SK-N-SH treated with all-trans-retinoic acid at 6 μM for 48 hours (cell line): ENCODE results near the gene FAAP24.
"Not testable (repeated sequence)": the region's sequence is repeated elsewhere in the genome, so short reads cannot be mapped to it uniquely, and the experiment has no call there.

Source experiments
- ATAC-seq: fragments of 200-7000 bp; cut with Tn5 transposase; 3 replicates; pipeline ENCODE4 v1.9.1; 2020; ENCODE audit warnings: mild to moderate bottlenecking, moderate library complexity
- ARNTL ChIP-seq: fragments of 450-650 bp; formaldehyde crosslinking; IDR thresholded peaks from 2 replicates; pipeline ENCODE4 v1.5.0; 2020; ENCODE audit warnings: low read depth, mild to moderate bottlenecking, moderate library complexity, borderline replicate concordance
- BACH2 ChIP-seq: fragments of 250-450 bp; sonication (Bioruptor Pico); IDR thresholded peaks from 2 replicates; pipeline ENCODE4 v1.9.0; 2021; ENCODE audit warnings: mild to moderate bottlenecking, borderline replicate concordance
- CSDC2 ChIP-seq: fragments of 250-450 bp; sonication (Bioruptor Pico); IDR thresholded peaks from 2 replicates; pipeline ENCODE4 v1.5.0; 2020; ENCODE audit warnings: mild to moderate bottlenecking, moderate library complexity
- CSRNP3 ChIP-seq: fragments of 250-450 bp; sonication (Bioruptor Pico); IDR thresholded peaks from 2 replicates; pipeline ENCODE4 v1.5.1; 2021; ENCODE audit warnings: mild to moderate bottlenecking, moderate library complexity
- ESRRG ChIP-seq: fragments of 250-450 bp; sonication (Bioruptor Pico); IDR thresholded peaks from 2 replicates; pipeline ENCODE4 v1.6.1; 2021; ENCODE audit warnings: mild to moderate bottlenecking
- GLIS3 ChIP-seq: fragments of 250-450 bp; sonication (Bioruptor Pico); IDR thresholded peaks from 2 replicates; pipeline ENCODE4 v1.5.0; 2020; ENCODE audit warnings: mild to moderate bottlenecking, moderate library complexity
- ISL1 ChIP-seq: fragments of 250-450 bp; sonication (Bioruptor Pico); IDR thresholded peaks from 2 replicates; pipeline ENCODE4 v2.1.2; 2022; ENCODE audit warnings: mild to moderate bottlenecking, moderate library complexity
- OSR1 ChIP-seq: fragments of 250-450 bp; sonication (Bioruptor Pico); IDR thresholded peaks from 2 replicates; pipeline ENCODE4 v1.8.0; 2022; ENCODE audit warnings: moderate library complexity, mild to moderate bottlenecking, inconsistent platforms
- POU6F1 ChIP-seq: fragments of 250-450 bp; sonication (Bioruptor Pico); IDR thresholded peaks from 2 replicates; pipeline ENCODE4 v1.8.0; 2021; ENCODE audit warnings: low read depth, mild to moderate bottlenecking, moderate library complexity, borderline replicate concordance
- PPARA ChIP-seq: fragments of 250-450 bp; sonication (Bioruptor Pico); IDR thresholded peaks from 2 replicates; pipeline ENCODE4 v1.5.0; 2020; ENCODE audit warnings: mild to moderate bottlenecking, borderline replicate concordance
- RARB ChIP-seq: fragments of 250-450 bp; sonication (Bioruptor Pico); IDR thresholded peaks from 2 replicates; pipeline ENCODE4 v1.8.0; 2021; ENCODE audit warnings: mild to moderate bottlenecking, moderate library complexity
- TCF4 ChIP-seq: fragments of 250-450 bp; sonication (Bioruptor Pico); IDR thresholded peaks from 2 replicates; pipeline ENCODE4 v1.8.0; 2021; ENCODE audit warnings: mild to moderate bottlenecking, moderate library complexity, borderline replicate concordance
- TOX ChIP-seq: fragments of 250-450 bp; sonication (Bioruptor Pico); IDR thresholded peaks from 2 replicates; pipeline ENCODE4 v1.8.0; 2021; ENCODE audit warnings: mild to moderate bottlenecking, moderate library complexity, borderline replicate concordance
- ZC3H10 ChIP-seq: fragments of 250-450 bp; sonication (Bioruptor Pico); IDR thresholded peaks from 2 replicates; pipeline ENCODE4 v1.5.1; 2021; ENCODE audit warnings: mild to moderate bottlenecking, moderate library complexity
- ZFP3 ChIP-seq: fragments of 250-450 bp; sonication (Bioruptor Pico); IDR thresholded peaks from 2 replicates; pipeline ENCODE4 v1.5.0; 2020; ENCODE audit warnings: mild to moderate bottlenecking, moderate library complexity
- ZFP30 ChIP-seq: fragments of 450-650 bp; formaldehyde crosslinking; IDR thresholded peaks from 2 replicates; pipeline ENCODE4 v1.5.0; 2022; ENCODE audit warnings: mild to moderate bottlenecking, moderate library complexity
- ZNF8 ChIP-seq: fragments of 450-650 bp; formaldehyde crosslinking; IDR thresholded peaks from 2 replicates; pipeline ENCODE4 v1.5.0; 2020; ENCODE audit warnings: mild to moderate bottlenecking, moderate library complexity
- TF ChIP-seq, protein P1 (sequence below): fragments of 250-450 bp; sonication (Bioruptor Pico); IDR thresholded peaks from 2 replicates; pipeline ENCODE4 v1.5.0; 2020; ENCODE audit warnings: mild to moderate bottlenecking, moderate library complexity
- TF ChIP-seq, protein P2 (sequence below): fragments of 250-450 bp; sonication (Bioruptor Pico); IDR thresholded peaks from 2 replicates; pipeline ENCODE4 v1.8.0; 2020; ENCODE audit warnings: mild to moderate bottlenecking, moderate library complexity, borderline replicate concordance
- TF ChIP-seq, protein P3 (sequence below): fragments of 250-450 bp; sonication (Bioruptor Pico); IDR thresholded peaks from 2 replicates; pipeline ENCODE4 v1.5.1; 2020; ENCODE audit warnings: low read depth, mild to moderate bottlenecking, moderate library complexity

FAAP24 gene

GRCh38 chr19:33000510-33000909, 28.5 kb downstream of the FAAP24 start:
- TF ChIP-seq TOX = no peak
- no peak for ATAC-seq

GRCh38 chr19:33000910-33001309, 28.9 kb downstream of the FAAP24 start:
- TF ChIP-seq ZFP3 (no peak), ZC3H10 (no peak), GLIS3 (CRISPR knock-in tag) (no peak), ESRRG (no peak), POU6F1 (no peak), PPARA (no peak), CSRNP3 (no peak), BACH2 (CRISPR knock-in tag) (no peak), TOX (no peak), OSR1 (CRISPR knock-in tag) (no peak), ARNTL (CRISPR knock-in tag) (no peak), ZFP30 (no peak), RARB (no peak)
- TF ChIP-seq, protein P1, sequence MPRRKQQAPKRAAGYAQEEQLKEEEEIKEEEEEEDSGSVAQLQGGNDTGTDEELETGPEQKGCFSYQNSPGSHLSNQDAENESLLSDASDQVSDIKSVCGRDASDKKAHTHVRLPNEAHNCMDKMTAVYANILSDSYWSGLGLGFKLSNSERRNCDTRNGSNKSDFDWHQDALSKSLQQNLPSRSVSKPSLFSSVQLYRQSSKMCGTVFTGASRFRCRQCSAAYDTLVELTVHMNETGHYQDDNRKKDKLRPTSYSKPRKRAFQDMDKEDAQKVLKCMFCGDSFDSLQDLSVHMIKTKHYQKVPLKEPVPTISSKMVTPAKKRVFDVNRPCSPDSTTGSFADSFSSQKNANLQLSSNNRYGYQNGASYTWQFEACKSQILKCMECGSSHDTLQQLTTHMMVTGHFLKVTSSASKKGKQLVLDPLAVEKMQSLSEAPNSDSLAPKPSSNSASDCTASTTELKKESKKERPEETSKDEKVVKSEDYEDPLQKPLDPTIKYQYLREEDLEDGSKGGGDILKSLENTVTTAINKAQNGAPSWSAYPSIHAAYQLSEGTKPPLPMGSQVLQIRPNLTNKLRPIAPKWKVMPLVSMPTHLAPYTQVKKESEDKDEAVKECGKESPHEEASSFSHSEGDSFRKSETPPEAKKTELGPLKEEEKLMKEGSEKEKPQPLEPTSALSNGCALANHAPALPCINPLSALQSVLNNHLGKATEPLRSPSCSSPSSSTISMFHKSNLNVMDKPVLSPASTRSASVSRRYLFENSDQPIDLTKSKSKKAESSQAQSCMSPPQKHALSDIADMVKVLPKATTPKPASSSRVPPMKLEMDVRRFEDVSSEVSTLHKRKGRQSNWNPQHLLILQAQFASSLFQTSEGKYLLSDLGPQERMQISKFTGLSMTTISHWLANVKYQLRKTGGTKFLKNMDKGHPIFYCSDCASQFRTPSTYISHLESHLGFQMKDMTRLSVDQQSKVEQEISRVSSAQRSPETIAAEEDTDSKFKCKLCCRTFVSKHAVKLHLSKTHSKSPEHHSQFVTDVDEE = no peak
- TF ChIP-seq, protein P2, sequence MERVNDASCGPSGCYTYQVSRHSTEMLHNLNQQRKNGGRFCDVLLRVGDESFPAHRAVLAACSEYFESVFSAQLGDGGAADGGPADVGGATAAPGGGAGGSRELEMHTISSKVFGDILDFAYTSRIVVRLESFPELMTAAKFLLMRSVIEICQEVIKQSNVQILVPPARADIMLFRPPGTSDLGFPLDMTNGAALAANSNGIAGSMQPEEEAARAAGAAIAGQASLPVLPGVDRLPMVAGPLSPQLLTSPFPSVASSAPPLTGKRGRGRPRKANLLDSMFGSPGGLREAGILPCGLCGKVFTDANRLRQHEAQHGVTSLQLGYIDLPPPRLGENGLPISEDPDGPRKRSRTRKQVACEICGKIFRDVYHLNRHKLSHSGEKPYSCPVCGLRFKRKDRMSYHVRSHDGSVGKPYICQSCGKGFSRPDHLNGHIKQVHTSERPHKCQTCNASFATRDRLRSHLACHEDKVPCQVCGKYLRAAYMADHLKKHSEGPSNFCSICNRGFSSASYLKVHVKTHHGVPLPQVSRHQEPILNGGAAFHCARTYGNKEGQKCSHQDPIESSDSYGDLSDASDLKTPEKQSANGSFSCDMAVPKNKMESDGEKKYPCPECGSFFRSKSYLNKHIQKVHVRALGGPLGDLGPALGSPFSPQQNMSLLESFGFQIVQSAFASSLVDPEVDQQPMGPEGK = no peak
- ATAC-seq = no peak

- ATAC-seq = peak; percentile 61
These were observed 30.3 kb downstream of the FAAP24 start for GRCh38 chr19:33002126-33002865.

GRCh38 chr19:33003424-33004024, 31.5 kb downstream of the FAAP24 start:
- not testable (repeated sequence) for ATAC-seq

GRCh38 chr19:33005440-33005839, 33.4 kb downstream of the FAAP24 start:
- TF ChIP-seq ARNTL (CRISPR knock-in tag) (no peak), ZNF8 (CRISPR knock-in tag) (no peak), CSDC2 (no peak), GLIS3 (CRISPR knock-in tag) (no peak), TCF4 (CRISPR knock-in tag) (no peak), TOX (no peak), OSR1 (CRISPR knock-in tag) (no peak), RARB (no peak), BACH2 (CRISPR knock-in tag) (no peak), ZFP30 (no peak), ISL1 (CRISPR knock-in tag) (no peak), ZC3H10 (no peak)
- TF ChIP-seq, protein P2 = no peak
- TF ChIP-seq, protein P3, sequence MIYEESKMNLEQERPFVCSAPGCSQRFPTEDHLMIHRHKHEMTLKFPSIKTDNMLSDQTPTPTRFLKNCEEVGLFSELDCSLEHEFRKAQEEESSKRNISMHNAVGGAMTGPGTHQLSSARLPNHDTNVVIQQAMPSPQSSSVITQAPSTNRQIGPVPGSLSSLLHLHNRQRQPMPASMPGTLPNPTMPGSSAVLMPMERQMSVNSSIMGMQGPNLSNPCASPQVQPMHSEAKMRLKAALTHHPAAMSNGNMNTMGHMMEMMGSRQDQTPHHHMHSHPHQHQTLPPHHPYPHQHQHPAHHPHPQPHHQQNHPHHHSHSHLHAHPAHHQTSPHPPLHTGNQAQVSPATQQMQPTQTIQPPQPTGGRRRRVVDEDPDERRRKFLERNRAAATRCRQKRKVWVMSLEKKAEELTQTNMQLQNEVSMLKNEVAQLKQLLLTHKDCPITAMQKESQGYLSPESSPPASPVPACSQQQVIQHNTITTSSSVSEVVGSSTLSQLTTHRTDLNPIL = no peak
- no peak for ATAC-seq
